ENCODE results near the gene NCAPD3. TPM values are rescaled to one million over a fixed set of nuclear protein-coding genes. Genes with fewer than 3 reads are reported as not detected.

Gene NCAPD3
- polyA plus RNA-seq, 3 donors = 4.0 to 15.2 (median 6.0) TPM

DNA sequence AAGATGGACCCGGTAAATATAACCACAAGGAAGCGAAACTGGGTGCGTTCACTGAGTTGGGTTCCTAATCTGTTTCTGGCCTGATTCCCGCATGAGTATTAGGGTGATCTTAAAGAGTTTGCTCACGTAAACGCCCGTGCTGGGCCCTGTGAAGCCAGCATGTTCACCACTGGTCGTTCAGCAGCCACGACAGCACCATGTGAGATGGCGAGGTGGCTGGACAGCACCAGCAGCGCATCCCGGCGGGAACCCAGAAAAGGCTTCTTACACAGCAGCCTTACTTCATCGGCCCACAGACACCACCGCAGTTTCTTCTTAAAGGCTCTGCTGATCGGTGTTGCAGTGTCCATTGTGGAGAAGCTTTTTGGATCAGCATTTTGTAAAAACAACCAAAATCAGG is 74.4 kb downstream of the NCAPD3 start:
- peaks cover 42 to 59% of the 10 kb centered on the region in 2 donors for H3K36me3 Mint-ChIP-seq
- H3K9me3 ChIP-seq (replicated peaks in 1 of 2; ENCODE audit: control insufficient read depth in 1 of 2, insufficient read depth in 1 of 2, low read length in 2 of 2) = peaks cover 0 to 4% of the 10 kb centered on the region in 2 donors
- 91% methylated on average over 10 of the region's 16 CpGs for WGBS (ENCODE audit: insufficient coverage)
- no peak overlapping the region for H2AFZ ChIP-seq (ENCODE audit: insufficient read depth, low read depth, low read length, poor library complexity, severe bottlenecking)
- H3K9me3 Mint-ChIP-seq = peaks cover 0 to 4% (median 1%) of the 10 kb centered on the region in 7 donors
- H4K20me1 ChIP-seq (ENCODE audit: insufficient read depth, low read length) = no peaks in the 10 kb centered on the region
- no peak for DNase-seq
- peaks cover 0 to 7% of the 10 kb centered on the region in 2 donors for H3K4me1 ChIP-seq (ENCODE audit: control insufficient read depth in 1 of 2, insufficient read depth in 2 of 2, low read length in 2 of 2)
- no peak overlapping the region for H3K4me3 ChIP-seq (replicated peaks in 1 of 3; ENCODE audit: low read depth in 2 of 3, low read length in 3 of 3)
- H3K79me2 ChIP-seq (ENCODE audit: insufficient read depth, low read length) = no peaks in the 10 kb centered on the region
- H3K27me3 ChIP-seq (ENCODE audit: control insufficient read depth in 2 of 2, insufficient read depth in 2 of 2, low read length in 2 of 2) = no peaks in the 10 kb centered on the region
- H3K36me3 ChIP-seq (replicated peaks in 1 of 2; ENCODE audit: control insufficient read depth in 1 of 2, insufficient read depth in 2 of 2, low read length in 2 of 2) = peaks cover 9 to 48% of the 10 kb centered on the region in 2 donors
- H3K27ac ChIP-seq (ENCODE audit: low read depth in 1 of 2, low read length in 2 of 2) = no peak overlapping the region
- H3K9ac ChIP-seq (ENCODE audit: insufficient read depth, low read length, poor library complexity, severe bottlenecking) = no peak overlapping the region
- H3K27ac Mint-ChIP-seq = peak overlapping the region in 2 of 7 donors; percentile 25 to 42
- no peak overlapping the region for H3K4me2 ChIP-seq (replicated peaks; ENCODE audit: extremely low read depth, low read length, poor library complexity, severe bottlenecking)
- H3K27me3 Mint-ChIP-seq (ENCODE audit: low read depth in 3 of 3) = no peaks in the 10 kb centered on the region
- intact Hi-C loops (cut with micrococcal nuclease) = no loop called here
- H3K4me3 Mint-ChIP-seq = no peak overlapping the region
- TF ChIP-seq, protein P1, sequence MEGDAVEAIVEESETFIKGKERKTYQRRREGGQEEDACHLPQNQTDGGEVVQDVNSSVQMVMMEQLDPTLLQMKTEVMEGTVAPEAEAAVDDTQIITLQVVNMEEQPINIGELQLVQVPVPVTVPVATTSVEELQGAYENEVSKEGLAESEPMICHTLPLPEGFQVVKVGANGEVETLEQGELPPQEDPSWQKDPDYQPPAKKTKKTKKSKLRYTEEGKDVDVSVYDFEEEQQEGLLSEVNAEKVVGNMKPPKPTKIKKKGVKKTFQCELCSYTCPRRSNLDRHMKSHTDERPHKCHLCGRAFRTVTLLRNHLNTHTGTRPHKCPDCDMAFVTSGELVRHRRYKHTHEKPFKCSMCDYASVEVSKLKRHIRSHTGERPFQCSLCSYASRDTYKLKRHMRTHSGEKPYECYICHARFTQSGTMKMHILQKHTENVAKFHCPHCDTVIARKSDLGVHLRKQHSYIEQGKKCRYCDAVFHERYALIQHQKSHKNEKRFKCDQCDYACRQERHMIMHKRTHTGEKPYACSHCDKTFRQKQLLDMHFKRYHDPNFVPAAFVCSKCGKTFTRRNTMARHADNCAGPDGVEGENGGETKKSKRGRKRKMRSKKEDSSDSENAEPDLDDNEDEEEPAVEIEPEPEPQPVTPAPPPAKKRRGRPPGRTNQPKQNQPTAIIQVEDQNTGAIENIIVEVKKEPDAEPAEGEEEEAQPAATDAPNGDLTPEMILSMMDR (IDR thresholded peaks at IDR 0.05) = no peak
- H3K4me1 Mint-ChIP-seq = peaks cover 14% of the 10 kb centered on the region

DNA sequence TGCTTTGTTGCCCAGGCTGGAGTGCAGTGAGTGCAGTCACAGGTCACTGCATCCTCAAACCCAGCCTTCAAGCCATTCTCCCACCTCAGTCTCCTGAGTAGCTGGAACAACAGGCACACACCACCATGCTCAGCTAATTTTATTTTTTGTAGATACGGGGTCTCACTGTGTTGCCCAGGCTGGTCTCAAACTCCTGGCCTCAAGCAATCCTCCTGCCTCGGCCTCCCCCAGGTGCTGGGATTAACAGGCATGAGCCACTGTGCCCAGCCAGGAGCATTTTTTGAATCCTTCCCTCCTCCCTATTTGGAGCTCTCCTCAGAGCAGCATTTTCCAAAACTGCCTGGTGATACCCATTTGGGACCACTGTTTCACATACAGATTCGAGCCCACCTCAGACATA is 77.2 kb downstream of the NCAPD3 start:
- peaks cover 22 to 37% of the 10 kb centered on the region in 2 donors for H3K36me3 Mint-ChIP-seq
- peaks cover 10% of the 10 kb centered on the region for H3K4me1 Mint-ChIP-seq
- H3K27me3 Mint-ChIP-seq (ENCODE audit: low read depth in 3 of 3) = peaks cover 0 to 1% (median 0%) of the 10 kb centered on the region in 3 donors
- H3K4me2 ChIP-seq (replicated peaks; ENCODE audit: extremely low read depth, low read length, poor library complexity, severe bottlenecking) = no peak overlapping the region
- no peak overlapping the region for H2AFZ ChIP-seq (ENCODE audit: insufficient read depth, low read depth, low read length, poor library complexity, severe bottlenecking)
- no peak overlapping the region for H3K27ac Mint-ChIP-seq
- H3K9me3 Mint-ChIP-seq = peaks cover 0 to 15% (median 4%) of the 10 kb centered on the region in 7 donors
- H3K9ac ChIP-seq (ENCODE audit: insufficient read depth, low read length, poor library complexity, severe bottlenecking) = no peak overlapping the region
- H3K4me3 Mint-ChIP-seq = no peak overlapping the region
- H3K36me3 ChIP-seq (replicated peaks in 1 of 2; ENCODE audit: control insufficient read depth in 1 of 2, insufficient read depth in 2 of 2, low read length in 2 of 2) = peaks cover 0 to 22% of the 10 kb centered on the region in 2 donors
- no peaks in the 10 kb centered on the region for H3K79me2 ChIP-seq (ENCODE audit: insufficient read depth, low read length)
- no peak overlapping the region for H3K27ac ChIP-seq (ENCODE audit: low read depth in 1 of 2, low read length in 2 of 2)
- peaks cover 0 to 4% of the 10 kb centered on the region in 2 donors for H3K4me1 ChIP-seq (ENCODE audit: control insufficient read depth in 1 of 2, insufficient read depth in 2 of 2, low read length in 2 of 2)
- DNase-seq = no peak
- H3K9me3 ChIP-seq (replicated peaks in 1 of 2; ENCODE audit: control insufficient read depth in 1 of 2, insufficient read depth in 1 of 2, low read length in 2 of 2) = peaks cover 0 to 6% of the 10 kb centered on the region in 2 donors
- H3K27me3 ChIP-seq (ENCODE audit: control insufficient read depth in 2 of 2, insufficient read depth in 2 of 2, low read length in 2 of 2) = no peaks in the 10 kb centered on the region
- H4K20me1 ChIP-seq (ENCODE audit: insufficient read depth, low read length) = no peaks in the 10 kb centered on the region
- intact Hi-C loops (cut with micrococcal nuclease) = no loop called here
- TF ChIP-seq, protein P1 (IDR thresholded peaks at IDR 0.05) = no peak
- H3K4me3 ChIP-seq (replicated peaks in 1 of 3; ENCODE audit: low read depth in 2 of 3, low read length in 3 of 3) = no peak overlapping the region
- 90% methylated on average over 2 of the region's 3 CpGs for WGBS (ENCODE audit: insufficient coverage)

All from CD14-positive monocyte (primary cell).